Esophagus muscularis mucosa (tissue), 4 donors: ENCODE measurements around the gene CSTF2. TPM values are rescaled to one million over a fixed set of nuclear protein-coding genes. Genes with fewer than 3 reads are reported as not detected.

Source experiments
- DNase-seq: peaks from one replicate; pipeline ENCODE4 v3.0.0-alpha.2; 2017; ENCODE audit errors: extremely low spot score
- H3K27ac ChIP-seq, 4 donors: fragments of 200-600 bp; sonication (generic); replicated peaks in 1 of 4; 1 replicate in 3 of 4; 2 replicates in 1 of 4; pipeline ENCODE4 v1.5.1; 2016 to 2019; ENCODE audit warnings: mild to moderate bottlenecking in 1 of 4
- H3K27me3 ChIP-seq, 4 donors: fragments of 200-600 bp; sonication (generic); one replicate each; pipeline versions ENCODE4 v1.5.1 to v1.6.0; 2016 to 2019
- H3K36me3 ChIP-seq, 4 donors: fragments of 200-600 bp; sonication (generic); one replicate each; pipeline ENCODE4 v1.5.1; 2016 to 2019
- H3K4me1 ChIP-seq, 4 donors: fragments of 200-600 bp; sonication (generic); one replicate each; pipeline ENCODE4 v1.5.1; 2016 to 2019
- H3K4me3 ChIP-seq, 4 donors: fragments of 200-600 bp; sonication (generic); 1 replicate in 2 of 4; 2 replicates in 2 of 4; pipeline ENCODE4 v1.5.1; 2016 to 2019; ENCODE audit warnings: mild to moderate bottlenecking in 4 of 4, moderate library complexity in 1 of 4
- H3K9me3 ChIP-seq, 4 donors: fragments of 200-600 bp; sonication (generic); 1 replicate in 3 of 4; 2 replicates in 1 of 4; pipeline ENCODE4 v1.5.1; 2016 to 2019
- CTCF ChIP-seq, 3 experiments: fragments of 200-600 bp in 2 of 3; fragments of 450-650 bp in 1 of 3; sonication (generic) in 2 of 3; IDR thresholded peaks; one replicate each; pipeline ENCODE4 v1.5.1; 2017 to 2019; ENCODE audit warnings: antibody characterized with exemption in 3 of 3, mild to moderate bottlenecking in 2 of 3, moderate library complexity in 1 of 3
- EP300 ChIP-seq: sonication (generic); formaldehyde crosslinking; IDR thresholded peaks from one replicate; pipeline ENCODE4 v1.6.1; 2017; ENCODE audit warnings: antibody characterized with exemption
- POLR2A ChIP-seq: fragments of 450-650 bp; IDR thresholded peaks from one replicate; pipeline ENCODE4 v1.6.1; 2017; ENCODE audit warnings: antibody characterized with exemption, moderate library complexity, mild to moderate bottlenecking, low read depth
- POLR2AphosphoS5 ChIP-seq, 2 donors: sonication (generic); formaldehyde crosslinking; IDR thresholded peaks; one replicate each; pipeline ENCODE4 v1.6.1; 2017; ENCODE audit warnings: antibody characterized with exemption in 2 of 2
- WGBS: methylation state at CpG from one replicate; pipeline ENCODE4 v1.1.5; 2018; 5-methylcytosine and 5-hydroxymethylcytosine counted together
- intact Hi-C: fragments of 100-400 bp; cut with DNase I; formaldehyde crosslinking; loops from one replicate; pipeline ENCODE4 v1.15.1; 2023
- total RNA-seq, 4 donors: library from RNA; depleted of rRNA; stranded (reverse); fragments of >200 nt; gene quantifications; one replicate each; pipeline versions ENCODE4 v1.1.0 to v1.2.1, GENCODE V29; 2016

Gene CSTF2
- total RNA-seq, 4 donors from 2014 or later, result 7.6 to 9.2 (median 8.6) TPM

GRCh38 chrX:100868273-100868672 lies 48.1 kb downstream of the CSTF2 start:
- Histone ChIP-seq H3K27me3 (no peaks in the 10 kb centered on the region), H3K4me3 (no peak overlapping the region), H3K27ac (no peak overlapping the region), H3K9me3 (no peaks in the 10 kb centered on the region), H3K36me3 (no peaks in the 10 kb centered on the region), H3K4me1 (peaks cover 0 to 9% (median 3%) of the 10 kb centered on the region in 4 donors)
- WGBS, result 68% methylated on average over 2 of the region's 2 CpGs
- no peak for TF ChIP-seq POLR2AphosphoS5 (IDR thresholded peaks at IDR 0.05)
- no peak for TF ChIP-seq EP300
- no peak for TF ChIP-seq POLR2A
- no peak for TF ChIP-seq CTCF (IDR thresholded peaks at IDR 0.05)
- no peak for DNase-seq
- intact Hi-C loops, result no loop called here

GRCh38 chrX:100870527-100870926 lies 50.3 kb downstream of the CSTF2 start:
- no peak overlapping the region for H3K4me3 ChIP-seq
- H3K36me3 ChIP-seq, result no peaks in the 10 kb centered on the region
- peaks cover 0 to 4% (median 0%) of the 10 kb centered on the region in 4 donors for H3K4me1 ChIP-seq
- WGBS, result 77% methylated on average over 5 of the region's 5 CpGs
- no peaks in the 10 kb centered on the region for H3K9me3 ChIP-seq
- TF ChIP-seq EP300 (no peak), POLR2AphosphoS5 (IDR thresholded peaks at IDR 0.05) (no peak), POLR2A (no peak), CTCF (IDR thresholded peaks at IDR 0.05) (no peak)
- no peak overlapping the region for H3K27ac ChIP-seq
- DNase-seq, result no peak
- no peaks in the 10 kb centered on the region for H3K27me3 ChIP-seq
- intact Hi-C loops, result no loop called here

GRCh38 chrX:100871594-100872560 lies 51.7 kb downstream of the CSTF2 start:
- Histone ChIP-seq H3K4me3 (no peak overlapping the region), H3K9me3 (no peaks in the 10 kb centered on the region), H3K4me1 (no peaks in the 10 kb centered on the region), H3K27me3 (no peaks in the 10 kb centered on the region), H3K27ac (no peak overlapping the region), H3K36me3 (no peaks in the 10 kb centered on the region)
- WGBS, result 59% methylated on average over 9 of the region's 9 CpGs
- no peak for TF ChIP-seq POLR2A
- DNase-seq, result no peak
- intact Hi-C loops, result no loop called here

GRCh38 chrX:100874325-100874724 lies 54.1 kb downstream of the CSTF2 start, which contains the start of gene NOX1:
Gene NOX1 (minus strand): TSS chrX:100874359. CDS start chrX:100874139, 220 bp downstream.
- Histone ChIP-seq H3K4me3 (no peak within 1 kb of the TSS), H3K4me1 (no peaks in the 10 kb centered on the region), H3K27me3 (no peaks in the 10 kb centered on the region), H3K27ac (no peak within 1 kb of the TSS), H3K9me3 (no peaks in the 10 kb centered on the region), H3K36me3 (no peaks in the 10 kb centered on the region)
- no peak for TF ChIP-seq CTCF (IDR thresholded peaks at IDR 0.05)
- TF ChIP-seq POLR2AphosphoS5 (IDR thresholded peaks at IDR 0.05), result no peak
- no peak for TF ChIP-seq EP300
- no peak for TF ChIP-seq POLR2A
- no peak for DNase-seq
- intact Hi-C loops, result no loop called here
- 65% methylated on average over 2 of the region's 2 CpGs for WGBS

GRCh38 chrX:100880368-100880767 lies 60.2 kb downstream of the CSTF2 start:
- intact Hi-C loops, result no loop called here

More at GRCh38 chrX:100880368-100880767, 60.2 kb downstream of the CSTF2 start:
- Histone ChIP-seq H3K27ac (no peak overlapping the region), H3K9me3 (no peaks in the 10 kb centered on the region), H3K4me3 (no peak overlapping the region), H3K27me3 (no peaks in the 10 kb centered on the region), H3K36me3 (no peaks in the 10 kb centered on the region), H3K4me1 (no peaks in the 10 kb centered on the region)
- no peak for DNase-seq
- WGBS, result 70% methylated on average over 2 of the region's 2 CpGs
- no peak for TF ChIP-seq POLR2A
- TF ChIP-seq CTCF (IDR thresholded peaks at IDR 0.05), result no peak
- no peak for TF ChIP-seq EP300
- no peak for TF ChIP-seq POLR2AphosphoS5 (IDR thresholded peaks at IDR 0.05)
